DOHH2 (cell line): ENCODE results near the gene OSBPL8.

ENCODE experiments used
- H3F3A ChIP-seq: fragments of 200-600 bp; sonication (generic), shearing (Covaris generic); 2 replicates; pipeline ENCODE4 v1.6.0; 2016; ENCODE audit warnings: antibody characterized with exemption, mild to moderate bottlenecking; ENCODE audit not compliant: control insufficient read depth, insufficient read depth
- H3K27ac ChIP-seq: fragments of 200-600 bp; sonication (generic); 2 replicates; pipeline ENCODE4 v1.5.1; 2014; ENCODE audit warnings: low read depth, mild to moderate bottlenecking, low read length, moderate library complexity
- H3K27me3 ChIP-seq: fragments of 200-600 bp; sonication (generic); 2 replicates; pipeline ENCODE4 v1.6.1; 2014; ENCODE audit warnings: mild to moderate bottlenecking, low read length, mixed read lengths; ENCODE audit not compliant: control insufficient read depth
- H3K36me3 ChIP-seq: fragments of 200-600 bp; sonication (generic); 2 replicates; pipeline ENCODE4 v1.6.1; 2014; ENCODE audit warnings: mild to moderate bottlenecking, low read length, moderate library complexity, mixed read lengths; ENCODE audit not compliant: control insufficient read depth
- H3K4me1 ChIP-seq: fragments of 200-600 bp; sonication (generic); 2 replicates; pipeline ENCODE4 v1.6.1; 2014; ENCODE audit warnings: mild to moderate bottlenecking, low read length, mixed read lengths; ENCODE audit not compliant: control insufficient read depth
- H3K4me2 ChIP-seq: fragments of 200-600 bp; sonication (generic); 2 replicates; pipeline ENCODE4 v1.6.0; 2014; ENCODE audit warnings: mild to moderate bottlenecking, low read length, moderate library complexity
- H3K4me3 ChIP-seq: fragments of 200-600 bp; sonication (generic); 2 replicates; pipeline ENCODE4 v1.5.1; 2014; ENCODE audit warnings: mild to moderate bottlenecking, low read length, mixed read lengths
- H3K79me2 ChIP-seq: fragments of 200-600 bp; sonication (generic); 2 replicates; pipeline ENCODE4 v1.6.1; 2014; ENCODE audit warnings: mild to moderate bottlenecking, low read length, mixed read lengths; ENCODE audit not compliant: control insufficient read depth
- H3K9me2 ChIP-seq: fragments of 200-600 bp; sonication (generic); replicated peaks from 2 replicates; pipeline ENCODE4 v1.6.1; 2014; ENCODE audit warnings: mild to moderate bottlenecking, low read length, mixed read lengths; ENCODE audit not compliant: control insufficient read depth
- H3K9me3 ChIP-seq: fragments of 200-600 bp; sonication (generic); 2 replicates; pipeline ENCODE4 v1.6.1; 2014; ENCODE audit warnings: antibody characterized with exemption, low read length, mixed read lengths; ENCODE audit not compliant: control insufficient read depth, insufficient read depth
- H4K20me1 ChIP-seq: fragments of 200-600 bp; sonication (generic); 2 replicates; pipeline ENCODE4 v1.6.0; 2014; ENCODE audit warnings: low read depth, mild to moderate bottlenecking, antibody characterized with exemption, low read length, moderate library complexity; ENCODE audit not compliant: control insufficient read depth, insufficient read depth
- EZH2phosphoT487 ChIP-seq: fragments of 200-600 bp; sonication (generic); IDR thresholded peaks from 2 replicates; pipeline ENCODE4 v1.6.1; 2017; ENCODE audit warnings: borderline replicate concordance, mild to moderate bottlenecking, antibody characterized with exemption, low read length, moderate library complexity, mixed read lengths
- TF ChIP-seq, protein P1 (sequence below): fragments of 200-600 bp; sonication (generic); IDR thresholded peaks from one replicate; pipeline ENCODE4 v1.5.1; 2014; ENCODE audit warnings: antibody characterized with exemption, mild to moderate bottlenecking, low read depth, low read length; ENCODE audit not compliant: poor library complexity, severe bottlenecking

Gene OSBPL8

GRCh38 chr12:76587428-76588178 lies 28.0 kb upstream of the OSBPL8 start:
- Histone ChIP-seq H3K4me2 (no peak overlapping the region), H3K4me1 (no peaks in the 10 kb centered on the region), H4K20me1 (no peaks in the 10 kb centered on the region), H3K9me3 (no peaks in the 10 kb centered on the region), H3K9me2 (no peaks in the 10 kb centered on the region), H3K27me3 (no peaks in the 10 kb centered on the region), H3K27ac (no peak overlapping the region), H3K79me2 (no peaks in the 10 kb centered on the region), H3K4me3 (no peak overlapping the region), H3K36me3 (no peaks in the 10 kb centered on the region), H3F3A (no peaks in the 10 kb centered on the region)
- TF ChIP-seq, protein P1, sequence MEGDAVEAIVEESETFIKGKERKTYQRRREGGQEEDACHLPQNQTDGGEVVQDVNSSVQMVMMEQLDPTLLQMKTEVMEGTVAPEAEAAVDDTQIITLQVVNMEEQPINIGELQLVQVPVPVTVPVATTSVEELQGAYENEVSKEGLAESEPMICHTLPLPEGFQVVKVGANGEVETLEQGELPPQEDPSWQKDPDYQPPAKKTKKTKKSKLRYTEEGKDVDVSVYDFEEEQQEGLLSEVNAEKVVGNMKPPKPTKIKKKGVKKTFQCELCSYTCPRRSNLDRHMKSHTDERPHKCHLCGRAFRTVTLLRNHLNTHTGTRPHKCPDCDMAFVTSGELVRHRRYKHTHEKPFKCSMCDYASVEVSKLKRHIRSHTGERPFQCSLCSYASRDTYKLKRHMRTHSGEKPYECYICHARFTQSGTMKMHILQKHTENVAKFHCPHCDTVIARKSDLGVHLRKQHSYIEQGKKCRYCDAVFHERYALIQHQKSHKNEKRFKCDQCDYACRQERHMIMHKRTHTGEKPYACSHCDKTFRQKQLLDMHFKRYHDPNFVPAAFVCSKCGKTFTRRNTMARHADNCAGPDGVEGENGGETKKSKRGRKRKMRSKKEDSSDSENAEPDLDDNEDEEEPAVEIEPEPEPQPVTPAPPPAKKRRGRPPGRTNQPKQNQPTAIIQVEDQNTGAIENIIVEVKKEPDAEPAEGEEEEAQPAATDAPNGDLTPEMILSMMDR, result no peak
- TF ChIP-seq EZH2phosphoT487, result no peak

- no peaks in the 10 kb centered on the region for H3K79me2 ChIP-seq
- H3K4me2 ChIP-seq, result no peak overlapping the region
- no peaks in the 10 kb centered on the region for H3K36me3 ChIP-seq
- H3K9me3 ChIP-seq, result no peaks in the 10 kb centered on the region
- no peaks in the 10 kb centered on the region for H3K27me3 ChIP-seq
- no peaks in the 10 kb centered on the region for H3F3A ChIP-seq
- no peak overlapping the region for H3K27ac ChIP-seq
- H3K4me3 ChIP-seq, result no peak overlapping the region
- no peaks in the 10 kb centered on the region for H3K9me2 ChIP-seq
- no peaks in the 10 kb centered on the region for H3K4me1 ChIP-seq
- no peaks in the 10 kb centered on the region for H4K20me1 ChIP-seq
- TF ChIP-seq, protein P1, result peak; percentile 78
- no peak for TF ChIP-seq EZH2phosphoT487
Observed at GRCh38 chr12:76586764-76587395, 27.3 kb upstream of the OSBPL8 start.

- no peak overlapping the region for H3K4me3 ChIP-seq
- H3K9me3 ChIP-seq, result no peaks in the 10 kb centered on the region
- TF ChIP-seq, protein P1, result no peak
- no peak for TF ChIP-seq EZH2phosphoT487
- H3K9me2 ChIP-seq, result no peaks in the 10 kb centered on the region
- no peaks in the 10 kb centered on the region for H3K36me3 ChIP-seq
- H3K4me1 ChIP-seq, result no peaks in the 10 kb centered on the region
- no peaks in the 10 kb centered on the region for H3K79me2 ChIP-seq
- H4K20me1 ChIP-seq, result no peaks in the 10 kb centered on the region
- no peaks in the 10 kb centered on the region for H3K27me3 ChIP-seq
- H3K4me2 ChIP-seq, result no peak overlapping the region
- no peaks in the 10 kb centered on the region for H3F3A ChIP-seq
- H3K27ac ChIP-seq, result no peak overlapping the region
Observed at GRCh38 chr12:76583301-76583700, 23.7 kb upstream of the OSBPL8 start.
